Caco-2 (cell line): ENCODE measurements around the gene TGFBRAP1. TPM values are rescaled to one million over a fixed set of nuclear protein-coding genes. Genes with fewer than 3 reads are reported as not detected.

Source experiments
- BruUV-seq: library from RNA; stranded (reverse); fragments of 400-500 nt; replicated peaks from 2 replicates; lab custom pipeline; 2021; lab: Mats Ljungman, UMichigan
- CTCF ChIA-PET: fragments of 300-600 bp; sonication (Branson Sonifier 250); formaldehyde crosslinking; loops from one replicate; lab custom pipeline; 2022; ENCODE audit warnings: antibody characterized with exemption; lab: Charles Lee
- POLR2A ChIA-PET: fragments of 300-600 bp; sonication (Branson Sonifier 250); formaldehyde crosslinking; loops from one replicate; lab custom pipeline; 2022; ENCODE audit warnings: antibody characterized with exemption; lab: Charles Lee
- DNase-seq, 2 experiments: peaks; one replicate each; pipeline versions ENCODE4 v3.0.0 to v3.0.0-alpha.2; 2020 to 2022
- H3K27me3 ChIP-seq: replicated peaks from 2 replicates; pipeline ENCODE4 v1.6.0; 2011; ENCODE audit warnings: low read length; ENCODE audit not compliant: control insufficient read depth, insufficient read depth
- H3K36me3 ChIP-seq: 2 replicates; pipeline ENCODE4 v1.5.1; 2011; ENCODE audit warnings: low read length; ENCODE audit not compliant: control insufficient read depth, insufficient read depth
- H3K4me1 ChIP-seq: fragments of 250-450 bp; sonication (Bioruptor Pico); 2 replicates; pipeline ENCODE4 v1.5.1; 2020; ENCODE audit warnings: mild to moderate bottlenecking
- H3K4me3 ChIP-seq: 2 replicates; pipeline ENCODE4 v1.5.1; 2011; ENCODE audit warnings: low read depth, mild to moderate bottlenecking, control low read depth, low read length
- H3K9me3 ChIP-seq: fragments of 250-450 bp; sonication (Bioruptor Pico); 2 replicates; pipeline ENCODE4 v1.5.1; 2020; ENCODE audit warnings: mild to moderate bottlenecking, moderate library complexity
- H3K27ac Mint-ChIP-seq: one replicate; pipeline ENCODE4 v1.8.0; 2022; ENCODE audit warnings: mixed read lengths; ENCODE audit not compliant: unreplicated experiment
- H3K27me3 Mint-ChIP-seq: one replicate; pipeline ENCODE4 v1.8.0; 2022; ENCODE audit warnings: mixed read lengths; ENCODE audit not compliant: insufficient read depth, unreplicated experiment
- H3K36me3 Mint-ChIP-seq: one replicate; pipeline ENCODE4 v1.8.0; 2022; ENCODE audit warnings: mild to moderate bottlenecking, mixed read lengths; ENCODE audit not compliant: insufficient read depth, unreplicated experiment
- H3K4me1 Mint-ChIP-seq: one replicate; pipeline ENCODE4 v1.8.0; 2022; ENCODE audit warnings: low read depth, mixed read lengths; ENCODE audit not compliant: unreplicated experiment
- H3K4me3 Mint-ChIP-seq: one replicate; pipeline ENCODE4 v1.8.0; 2022; ENCODE audit warnings: mild to moderate bottlenecking, moderate library complexity, mixed read lengths; ENCODE audit not compliant: unreplicated experiment
- H3K9me3 Mint-ChIP-seq: one replicate; pipeline ENCODE4 v1.8.0; 2022; ENCODE audit warnings: mixed read lengths; ENCODE audit not compliant: unreplicated experiment
- CTCF ChIP-seq, 2 experiments: fragments of 200-600 bp in 1 of 2; IDR thresholded peaks; 1 replicate in 1 of 2; 2 replicates in 1 of 2; pipeline versions ENCODE4 v1.5.1 to v1.8.0; 2011 to 2022; ENCODE audit warnings: antibody characterized with exemption in 1 of 2, control low read depth in 1 of 2, inconsistent platforms in 1 of 2, low read depth in 1 of 2, low read length in 1 of 2, mild to moderate bottlenecking in 1 of 2, moderate library complexity in 1 of 2; ENCODE audit not compliant: insufficient read depth in 1 of 2, severe bottlenecking in 1 of 2, unreplicated experiment in 1 of 2
- intact Hi-C: fragments of 100-400 bp; cut with micrococcal nuclease; formaldehyde crosslinking; loops from one replicate; pipeline ENCODE4 v1.10.0; 2022; ENCODE audit not compliant: unreplicated experiment
- total RNA-seq: library from RNA; stranded (reverse); gene quantifications from 2 replicates; pipeline ENCODE4 v1.2.3, GENCODE V29; 2022

The TGFBRAP1 gene
- total RNA-seq, 1 experiment from 2014 or later, result 26.0 TPM

GRCh38 chr2:105321875-105322646 lies 7.5 kb downstream of the TGFBRAP1 start:
- H3K36me3 Mint-ChIP-seq, result no peaks in the 10 kb centered on the region
- H3K27me3 Mint-ChIP-seq, result no peaks in the 10 kb centered on the region
- ChIA-PET CTCF (interaction anchor here (0.6 to 1.0 kb wide), 2 partner anchors 9 to 20 kb away, joined by 3 to 7 read pairs; no protein-coding TSS in a partner anchor), POLR2A (no interaction called here)
- BruUV-seq, result no TSS peak
- no peaks in the 10 kb centered on the region for H3K36me3 ChIP-seq
- H3K27ac Mint-ChIP-seq, result no peak overlapping the region
- H3K4me3 Mint-ChIP-seq, result no peak overlapping the region
- no peak for TF ChIP-seq CTCF (IDR thresholded peaks at IDR 0.05; ENCODE audit: insufficient read depth in 1 of 2, low read depth in 1 of 2, low read length in 1 of 2, severe bottlenecking in 1 of 2, unreplicated experiment in 1 of 2)
- H3K27me3 ChIP-seq, result no peaks in the 10 kb centered on the region
- no peaks in the 10 kb centered on the region for H3K9me3 ChIP-seq
- H3K4me1 ChIP-seq, result 0 out of 2 replicates have a peak, but pooled peaks cover 4% of the 10 kb centered on the region
- peaks cover 16% of the 10 kb centered on the region for H3K4me1 Mint-ChIP-seq
- no peak for DNase-seq
- no peak overlapping the region for H3K4me3 ChIP-seq
- intact Hi-C loops, result no loop called here
- H3K9me3 Mint-ChIP-seq, result no peaks in the 10 kb centered on the region

GRCh38 chr2:105320651-105321215 lies 8.8 kb downstream of the TGFBRAP1 start:
- intact Hi-C loops, result no loop called here
- peaks cover 16% of the 10 kb centered on the region for H3K4me1 Mint-ChIP-seq

More at GRCh38 chr2:105320651-105321215, 8.8 kb downstream of the TGFBRAP1 start:
- Histone ChIP-seq H3K36me3 (no peaks in the 10 kb centered on the region), H3K4me1 (0 out of 2 replicates have a peak, but pooled peaks cover 4% of the 10 kb centered on the region), H3K27me3 (no peaks in the 10 kb centered on the region), H3K9me3 (no peaks in the 10 kb centered on the region), H3K4me3 (no peak overlapping the region)
- TF ChIP-seq CTCF (IDR thresholded peaks at IDR 0.05; ENCODE audit: insufficient read depth in 1 of 2, low read depth in 1 of 2, low read length in 1 of 2, severe bottlenecking in 1 of 2, unreplicated experiment in 1 of 2), result no peak
- no TSS peak for BruUV-seq
- no peak overlapping the region for H3K27ac Mint-ChIP-seq
- CTCF ChIA-PET, result no interaction called here
- no peak for DNase-seq
- no peaks in the 10 kb centered on the region for H3K9me3 Mint-ChIP-seq
- H3K4me3 Mint-ChIP-seq, result no peak overlapping the region
- H3K27me3 Mint-ChIP-seq, result no peaks in the 10 kb centered on the region
- POLR2A ChIA-PET, result no interaction called here
- H3K36me3 Mint-ChIP-seq, result no peaks in the 10 kb centered on the region
